CD4-positive, alpha-beta T cell (primary cell): ENCODE data around the gene PON3. TPM values are rescaled to one million over a fixed set of nuclear protein-coding genes. Genes with fewer than 3 reads are reported as not detected.

Source experiments
- ATAC-seq: fragments of 200-7000 bp; cut with Tn5 transposase; one replicate; pipeline ENCODE4 v1.10.0; 2022; ENCODE audit warnings: mild to moderate bottlenecking; ENCODE audit not compliant: poor library complexity
- CTCF ChIA-PET: fragments of 350-600 bp; sonication (Branson Sonifier 250); formaldehyde crosslinking; loops from one replicate; lab custom pipeline; 2021; ENCODE audit warnings: antibody characterized with exemption, inconsistent platforms; lab: Charles Lee
- POLR2A ChIA-PET: fragments of 350-600 bp; sonication (Branson Sonifier 250); formaldehyde crosslinking; loops from one replicate; lab custom pipeline; 2021; ENCODE audit warnings: antibody characterized with exemption, inconsistent platforms; lab: Charles Lee
- DNase-seq, 14 experiments: peaks; one replicate each; pipeline ENCODE4 v3.0.0-alpha.2; 2013 to 2020; ENCODE audit warnings: mixed read lengths in 2 of 14
- H3K27ac ChIP-seq, 2 donors: one replicate each; pipeline versions ENCODE4 v1.5.1 to v1.7.0; 2013; ENCODE audit warnings: low read length in 2 of 2, low read depth in 1 of 2, mild to moderate bottlenecking in 1 of 2
- H3K27me3 ChIP-seq, 2 experiments: 1 replicate in 1 of 2; 2 replicates in 1 of 2; pipeline versions ENCODE4 v1.6.1 to v1.7.0; 2013; ENCODE audit warnings: low read length in 2 of 2, control low read depth in 1 of 2, mild to moderate bottlenecking in 1 of 2, moderate library complexity in 1 of 2; ENCODE audit not compliant: insufficient read depth in 2 of 2, control insufficient read depth in 1 of 2
- H3K36me3 ChIP-seq: one replicate; pipeline ENCODE4 v1.6.1; 2013; ENCODE audit warnings: low read length, control low read depth; ENCODE audit not compliant: insufficient read depth
- H3K4me1 ChIP-seq: one replicate; pipeline ENCODE4 v1.6.1; 2013; ENCODE audit warnings: low read length, control low read depth; ENCODE audit not compliant: insufficient read depth
- H3K4me3 ChIP-seq: one replicate; pipeline ENCODE4 v1.5.1; 2013; ENCODE audit warnings: mild to moderate bottlenecking, low read length, moderate library complexity
- H3K9me3 ChIP-seq, 2 experiments: 1 replicate in 1 of 2; 2 replicates in 1 of 2; pipeline versions ENCODE4 v1.6.1 to v1.7.0; 2013; ENCODE audit warnings: low read length in 2 of 2, mild to moderate bottlenecking in 2 of 2, control low read depth in 1 of 2, moderate library complexity in 1 of 2; ENCODE audit not compliant: control insufficient read depth in 1 of 2, insufficient read depth in 1 of 2
- H3K27ac Mint-ChIP-seq: one replicate; pipeline ENCODE4 v1.8.0; 2020; ENCODE audit warnings: mixed read lengths
- H3K27me3 Mint-ChIP-seq: one replicate; pipeline ENCODE4 v1.8.0; 2021; ENCODE audit warnings: mixed read lengths
- H3K36me3 Mint-ChIP-seq: one replicate; pipeline ENCODE4 v1.8.0; 2021; ENCODE audit warnings: low read depth, mixed read lengths
- H3K4me1 Mint-ChIP-seq: one replicate; pipeline ENCODE4 v1.8.0; 2021; ENCODE audit warnings: low read depth, mixed read lengths
- H3K4me3 Mint-ChIP-seq: one replicate; pipeline ENCODE4 v1.8.0; 2020; ENCODE audit warnings: mild to moderate bottlenecking, mixed read lengths
- H3K9me3 Mint-ChIP-seq: one replicate; pipeline ENCODE4 v1.8.0; 2020; ENCODE audit warnings: mixed read lengths
- CTCF ChIP-seq: fragments of 200-600 bp; IDR thresholded peaks from one replicate; pipeline ENCODE4 v1.8.0; 2022; ENCODE audit warnings: antibody characterized with exemption, mild to moderate bottlenecking
- intact Hi-C, 2 experiments: fragments of 100-400 bp; cut with DNase I in 1 of 2; cut with micrococcal nuclease in 1 of 2; formaldehyde crosslinking; loops; one replicate each; pipeline versions ENCODE4 v1.15.1 to v1.9.0; 2023 to 2025; cut with DNase I, micrococcal nuclease
- total RNA-seq, 174 experiments: library from RNA in 2 of 174; stranded (reverse) in 2 of 174; gene quantifications; one replicate each; pipeline ENCODE4 v1.2.3 and lab custom pipeline; 2021 to 2026

The PON3 gene
- total RNA-seq, 2 experiments from 2014 or later = not detected

- Histone ChIP-seq H3K4me3 (no peak overlapping the region), H3K36me3 (no peaks in the 10 kb centered on the region), H3K9me3 (no peaks in the 10 kb centered on the region), H3K27ac (no peak overlapping the region), H3K4me1 (no peaks in the 10 kb centered on the region), H3K27me3 (no peaks in the 10 kb centered on the region)
- Mint-ChIP-seq H3K36me3 (no peaks in the 10 kb centered on the region), H3K27me3 (no peaks in the 10 kb centered on the region), H3K4me3 (no peak overlapping the region), H3K4me1 (no peaks in the 10 kb centered on the region), H3K27ac (no peak overlapping the region), H3K9me3 (no peaks in the 10 kb centered on the region)
- TF ChIP-seq CTCF = no peak
- DNase-seq (no peak), ATAC-seq (no peak)
- POLR2A ChIA-PET = no interaction called here
- intact Hi-C loops = no loop called here
- CTCF ChIA-PET = no interaction called here
Measured at GRCh38 chr7:95412075-95412474, 15.9 kb upstream of the PON3 start.

- Histone ChIP-seq H3K27me3 (no peaks in the 10 kb centered on the region), H3K9me3 (no peaks in the 10 kb centered on the region), H3K27ac (no peak overlapping the region), H3K36me3 (no peaks in the 10 kb centered on the region), H3K4me3 (no peak overlapping the region), H3K4me1 (no peaks in the 10 kb centered on the region)
- no peak for TF ChIP-seq CTCF
- POLR2A ChIA-PET = no interaction called here
- intact Hi-C loops = no loop called here
- ATAC-seq = no peak
- CTCF ChIA-PET = no interaction called here
- Mint-ChIP-seq H3K27me3 (no peaks in the 10 kb centered on the region), H3K27ac (no peak overlapping the region), H3K4me3 (no peak overlapping the region), H3K9me3 (no peaks in the 10 kb centered on the region), H3K36me3 (no peaks in the 10 kb centered on the region), H3K4me1 (no peaks in the 10 kb centered on the region)
- DNase-seq = no peak
Measured at GRCh38 chr7:95411666-95412065, 15.5 kb upstream of the PON3 start.

- Mint-ChIP-seq H3K4me1 (no peaks in the 10 kb centered on the region), H3K36me3 (no peaks in the 10 kb centered on the region), H3K4me3 (no peak overlapping the region), H3K27me3 (no peaks in the 10 kb centered on the region), H3K9me3 (no peaks in the 10 kb centered on the region), H3K27ac (no peak overlapping the region)
- POLR2A ChIA-PET = no interaction called here
- H3K36me3 ChIP-seq = no peaks in the 10 kb centered on the region
- H3K27me3 ChIP-seq = no peaks in the 10 kb centered on the region
- TF ChIP-seq CTCF = no peak
- H3K27ac ChIP-seq = no peak overlapping the region
- ATAC-seq (no peak), DNase-seq (no peak)
- no peak overlapping the region for H3K4me3 ChIP-seq
- CTCF ChIA-PET = no interaction called here
- H3K4me1 ChIP-seq = no peaks in the 10 kb centered on the region
- intact Hi-C loops = no loop called here
- no peaks in the 10 kb centered on the region for H3K9me3 ChIP-seq
Measured at GRCh38 chr7:95411036-95411435, 14.9 kb upstream of the PON3 start.
